GM12878 (cell line): ENCODE results near the gene RAB37.

Experiments used
- CBFB ChIP-seq: IDR thresholded peaks from 2 replicates; pipeline ENCODE4 v1.6.1; 2016; ENCODE audit warnings: antibody characterized with exemption, low read depth
- EP300 ChIP-seq, 2 experiments: fragments of 150-350 bp in 1 of 2; IDR thresholded peaks; 2 replicates each; pipeline ENCODE4 v1.6.1; 2011 to 2012; ENCODE audit warnings: low read depth in 2 of 2, low read length in 2 of 2, borderline replicate concordance in 1 of 2, improper control_type of control experiment in 1 of 2, inconsistent platforms in 1 of 2; ENCODE audit not compliant: control insufficient read depth in 1 of 2
- HDAC2 ChIP-seq: fragments of 200-600 bp; sonication (generic); IDR thresholded peaks from 2 replicates; pipeline ENCODE4 v1.6.1; 2017
- JUND ChIP-seq: IDR thresholded peaks from 2 replicates; pipeline ENCODE4 v1.6.1; 2012; ENCODE audit warnings: low read depth, mild to moderate bottlenecking, low read length, improper control_type of control experiment, moderate library complexity
- MAX ChIP-seq: IDR thresholded peaks from 2 replicates; pipeline ENCODE4 v1.6.1; 2012; ENCODE audit warnings: low read depth, low read length, improper control_type of control experiment
- SMC3 ChIP-seq: IDR thresholded peaks from 2 replicates; pipeline ENCODE4 v1.6.1; 2011; ENCODE audit warnings: low read length, improper control_type of control experiment, borderline replicate concordance
- TAF1 ChIP-seq: IDR thresholded peaks from 2 replicates; pipeline ENCODE4 v1.6.1; 2011; ENCODE audit warnings: mild to moderate bottlenecking, low read depth, low read length, borderline replicate concordance
- ZBED1 ChIP-seq: IDR thresholded peaks from 2 replicates; pipeline ENCODE4 v1.6.1; 2016; ENCODE audit warnings: borderline replicate concordance
- ZNF274 ChIP-seq: IDR thresholded peaks from one replicate; pipeline ENCODE4 v1.8.0; 2011; ENCODE audit not compliant: insufficient read length, insufficient read depth
- TF ChIP-seq, protein P1 (sequence below), 3 experiments: IDR thresholded peaks in 2 of 3; conservative IDR thresholded peaks in 1 of 3; 2 replicates each; pipeline ENCODE4 v1.5.1; 2011; ENCODE audit warnings: low read depth in 3 of 3, low read length in 3 of 3, mild to moderate bottlenecking in 3 of 3, control low read depth in 2 of 3, moderate library complexity in 2 of 3, inconsistent platforms in 1 of 3, mixed read lengths in 1 of 3; ENCODE audit not compliant: control insufficient read depth in 2 of 3, insufficient read depth in 1 of 3; ENCODE audit errors: extremely low read depth in 1 of 3

- TF ChIP-seq TAF1, result no peak
- TF ChIP-seq, protein P1, sequence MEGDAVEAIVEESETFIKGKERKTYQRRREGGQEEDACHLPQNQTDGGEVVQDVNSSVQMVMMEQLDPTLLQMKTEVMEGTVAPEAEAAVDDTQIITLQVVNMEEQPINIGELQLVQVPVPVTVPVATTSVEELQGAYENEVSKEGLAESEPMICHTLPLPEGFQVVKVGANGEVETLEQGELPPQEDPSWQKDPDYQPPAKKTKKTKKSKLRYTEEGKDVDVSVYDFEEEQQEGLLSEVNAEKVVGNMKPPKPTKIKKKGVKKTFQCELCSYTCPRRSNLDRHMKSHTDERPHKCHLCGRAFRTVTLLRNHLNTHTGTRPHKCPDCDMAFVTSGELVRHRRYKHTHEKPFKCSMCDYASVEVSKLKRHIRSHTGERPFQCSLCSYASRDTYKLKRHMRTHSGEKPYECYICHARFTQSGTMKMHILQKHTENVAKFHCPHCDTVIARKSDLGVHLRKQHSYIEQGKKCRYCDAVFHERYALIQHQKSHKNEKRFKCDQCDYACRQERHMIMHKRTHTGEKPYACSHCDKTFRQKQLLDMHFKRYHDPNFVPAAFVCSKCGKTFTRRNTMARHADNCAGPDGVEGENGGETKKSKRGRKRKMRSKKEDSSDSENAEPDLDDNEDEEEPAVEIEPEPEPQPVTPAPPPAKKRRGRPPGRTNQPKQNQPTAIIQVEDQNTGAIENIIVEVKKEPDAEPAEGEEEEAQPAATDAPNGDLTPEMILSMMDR (IDR thresholded peaks at IDR 0.05 in 2 of 3, conservative IDR thresholded peaks at IDR 0.05 in 1 of 3; ENCODE audit: control insufficient read depth in 2 of 3, extremely low read depth in 1 of 3, insufficient read depth in 1 of 3, low read depth in 3 of 3, low read length in 3 of 3), result no peak
- TF ChIP-seq ZNF274, result no peak
- no peak for TF ChIP-seq CBFB
- no peak for TF ChIP-seq SMC3
- no peak for TF ChIP-seq HDAC2
- no peak for TF ChIP-seq ZBED1
- no peak for TF ChIP-seq MAX
- no peak for TF ChIP-seq JUND
- no peak for TF ChIP-seq EP300 (IDR thresholded peaks at IDR 0.05; ENCODE audit: borderline replicate concordance in 1 of 2, control insufficient read depth in 1 of 2, low read depth in 2 of 2, low read length in 2 of 2)
Observed at GRCh38 chr17:74730491-74731346, 6.3 kb upstream of the RAB37 start.
